Coronary artery (tissue), 2 donors: ENCODE measurements around the gene OBI1.
A peak's percentile ranks its signal among the peaks of the same experiment; 100 is the strongest.

Experiments used
- DNase-seq: peaks from one replicate; pipeline ENCODE4 v3.0.0-alpha.2; 2017; ENCODE audit warnings: low spot score
- H3K27ac ChIP-seq, 2 donors: fragments of 200-600 bp; sonication (generic); one replicate each; pipeline ENCODE4 v1.5.1; 2016 to 2019
- H3K4me3 ChIP-seq: fragments of 200-600 bp; sonication (generic); 2 replicates; pipeline ENCODE4 v1.5.1; 2016; ENCODE audit warnings: mild to moderate bottlenecking, moderate library complexity
- TF ChIP-seq, protein P1 (sequence below): fragments of 200-600 bp; sonication (generic); IDR thresholded peaks from one replicate; pipeline ENCODE4 v1.5.1; 2019; ENCODE audit warnings: antibody characterized with exemption

OBI1 gene

GRCh38 chr13:78598116-78598781 is 60.7 kb downstream of the OBI1 start:
- no peak for DNase-seq
- H3K27ac ChIP-seq: no peak overlapping the region
- H3K4me3 ChIP-seq: no peak overlapping the region
- TF ChIP-seq, protein P1, sequence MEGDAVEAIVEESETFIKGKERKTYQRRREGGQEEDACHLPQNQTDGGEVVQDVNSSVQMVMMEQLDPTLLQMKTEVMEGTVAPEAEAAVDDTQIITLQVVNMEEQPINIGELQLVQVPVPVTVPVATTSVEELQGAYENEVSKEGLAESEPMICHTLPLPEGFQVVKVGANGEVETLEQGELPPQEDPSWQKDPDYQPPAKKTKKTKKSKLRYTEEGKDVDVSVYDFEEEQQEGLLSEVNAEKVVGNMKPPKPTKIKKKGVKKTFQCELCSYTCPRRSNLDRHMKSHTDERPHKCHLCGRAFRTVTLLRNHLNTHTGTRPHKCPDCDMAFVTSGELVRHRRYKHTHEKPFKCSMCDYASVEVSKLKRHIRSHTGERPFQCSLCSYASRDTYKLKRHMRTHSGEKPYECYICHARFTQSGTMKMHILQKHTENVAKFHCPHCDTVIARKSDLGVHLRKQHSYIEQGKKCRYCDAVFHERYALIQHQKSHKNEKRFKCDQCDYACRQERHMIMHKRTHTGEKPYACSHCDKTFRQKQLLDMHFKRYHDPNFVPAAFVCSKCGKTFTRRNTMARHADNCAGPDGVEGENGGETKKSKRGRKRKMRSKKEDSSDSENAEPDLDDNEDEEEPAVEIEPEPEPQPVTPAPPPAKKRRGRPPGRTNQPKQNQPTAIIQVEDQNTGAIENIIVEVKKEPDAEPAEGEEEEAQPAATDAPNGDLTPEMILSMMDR: no peak

DNA sequence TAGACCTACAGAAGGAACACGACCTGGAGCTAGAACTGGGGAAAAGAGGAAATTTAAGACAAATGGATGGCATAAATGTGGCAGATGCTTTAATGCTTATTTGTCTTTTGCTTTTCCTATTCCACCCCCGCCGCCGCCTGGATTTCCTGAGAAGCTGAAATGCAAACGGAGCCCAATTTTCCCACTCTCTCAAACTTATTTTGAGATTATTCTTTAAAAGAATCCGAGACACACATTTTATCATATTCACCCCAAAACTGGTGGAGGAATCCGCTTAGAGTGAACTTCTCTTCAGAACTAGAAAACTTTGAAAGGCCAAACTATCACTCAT is 61.4 kb downstream of the OBI1 start:
- Histone ChIP-seq H3K4me3 (no peak overlapping the region), H3K27ac (no peak overlapping the region)
- TF ChIP-seq, protein P1: no peak
- no peak for DNase-seq

- no peak for DNase-seq
- TF ChIP-seq, protein P1: no peak
- no peak overlapping the region for H3K27ac ChIP-seq
- peak overlapping the region; percentile 56 for H3K4me3 ChIP-seq
Observed at GRCh38 chr13:78596736-78597601, 62.0 kb downstream of the OBI1 start.

DNA sequence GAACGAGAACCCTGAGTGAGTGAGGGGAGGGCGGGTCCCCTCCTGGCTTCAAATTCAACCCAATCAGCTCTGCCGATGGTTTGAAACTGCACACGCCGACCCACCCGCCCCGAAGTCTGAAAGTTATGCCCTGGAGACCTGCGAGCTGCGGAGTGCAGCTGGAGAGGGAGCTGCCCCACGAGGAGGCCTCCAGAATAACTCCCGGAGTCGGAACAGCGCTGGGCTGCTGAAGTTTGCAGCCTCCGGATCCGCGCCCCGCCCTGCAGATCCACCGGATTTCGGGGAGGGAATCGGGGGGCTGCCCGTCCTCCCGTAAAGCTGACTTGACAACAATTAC is 62.6 kb downstream of the OBI1 start:
- H3K4me3 ChIP-seq: peak overlapping the region; percentile 56
- no peak overlapping the region for H3K27ac ChIP-seq
- TF ChIP-seq, protein P1: no peak
- DNase-seq: no peak

- peak overlapping the region; percentile 56 for H3K4me3 ChIP-seq
- no peak overlapping the region for H3K27ac ChIP-seq
- TF ChIP-seq, protein P1: no peak
- no peak for DNase-seq
Observed at GRCh38 chr13:78595495-78596398, 63.2 kb downstream of the OBI1 start.

GRCh38 chr13:78594456-78594975 is 64.4 kb downstream of the OBI1 start:
- no peak for DNase-seq
- no peak overlapping the region for H3K4me3 ChIP-seq
- no peak overlapping the region for H3K27ac ChIP-seq
- TF ChIP-seq, protein P1: no peak
